SK-N-SH (cell line): Measurements from ENCODE around the gene SMG7.

ENCODE experiments used
- CHD2 ChIP-seq: fragments of 150-350 bp; IDR thresholded peaks from 2 replicates; pipeline ENCODE4 v1.6.1; 2018; ENCODE audit warnings: low read length; ENCODE audit not compliant: partially characterized antibody
- CTCF ChIP-seq: fragments of 200-600 bp; sonication (generic); IDR thresholded peaks from 2 replicates; pipeline ENCODE4 v1.6.1; 2017; ENCODE audit warnings: antibody characterized with exemption, mild to moderate bottlenecking, moderate library complexity
- EZH2phosphoT487 ChIP-seq: fragments of 200-600 bp; sonication (generic); IDR thresholded peaks from 2 replicates; pipeline ENCODE4 v1.6.1; 2017; ENCODE audit warnings: low read depth, mixed run types, mild to moderate bottlenecking, antibody characterized with exemption, moderate library complexity, borderline replicate concordance
- POLR2AphosphoS5 ChIP-seq: IDR thresholded peaks from 2 replicates; pipeline ENCODE4 v1.6.1; 2012; ENCODE audit warnings: low read depth, low read length
- USF1 ChIP-seq: IDR thresholded peaks from 2 replicates; pipeline ENCODE4 v1.4.0; 2012; ENCODE audit warnings: low read depth, borderline replicate concordance
- YY1 ChIP-seq: IDR thresholded peaks from 2 replicates; pipeline ENCODE4 v1.4.0; 2012; ENCODE audit warnings: low read depth, mild to moderate bottlenecking

DNA sequence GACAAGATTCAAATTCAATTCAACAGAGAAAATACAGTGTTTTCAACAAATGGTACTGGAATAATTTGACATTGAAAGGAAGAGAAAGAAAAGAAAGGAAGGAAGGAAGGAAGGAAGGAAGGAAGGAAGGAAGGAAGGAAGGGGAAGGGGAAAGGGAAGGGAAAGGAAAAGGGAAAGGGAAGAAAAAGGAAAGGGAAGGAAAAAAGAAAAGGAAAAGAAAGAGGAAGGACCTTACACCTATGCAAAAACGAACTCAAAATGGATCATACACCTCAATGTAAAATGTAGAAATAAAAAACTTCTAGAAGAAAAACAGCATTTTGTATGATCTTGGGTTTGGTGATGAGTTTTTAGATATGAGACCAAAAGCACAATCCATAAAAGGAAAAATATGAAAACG lies 34.2 kb upstream of the SMG7 start:
- TF ChIP-seq CTCF (no peak), YY1 (no peak), EZH2phosphoT487 (no peak), USF1 (no peak), CHD2 (no peak), POLR2AphosphoS5 (no peak)
